Fibroblast of the aortic adventitia (primary cell): ENCODE data around the gene INSM1. TPM values are rescaled to one million over a fixed set of nuclear protein-coding genes. Genes with fewer than 3 reads are reported as not detected.

Experiments used
- DNase-seq: peaks from one replicate; pipeline ENCODE4 v3.0.0-alpha.2; 2010; ENCODE audit warnings: low read depth
- H3K4me3 ChIP-seq: 2 replicates; pipeline ENCODE4 v1.5.1; 2011; ENCODE audit warnings: low read depth, mild to moderate bottlenecking, control low read depth, low read length, moderate library complexity
- total RNA-seq: library from RNA; depleted of rRNA; stranded (reverse); fragments of >200 nt; gene quantifications from 2 replicates; pipeline ENCODE4 v1.2.3, GENCODE V29; 2012; ENCODE audit warnings: low replicate concordance
- TF ChIP-seq, protein P1 (sequence below): IDR thresholded peaks from 2 replicates; pipeline ENCODE4 v1.5.1; 2011; ENCODE audit warnings: mild to moderate bottlenecking, low read length, control low read depth, inconsistent platforms; ENCODE audit not compliant: insufficient read depth

The INSM1 gene
- total RNA-seq, 1 donor, result not detected

GRCh38 chr20:20371681-20372080 lies 3.8 kb downstream of the INSM1 start:
- TF ChIP-seq, protein P1, sequence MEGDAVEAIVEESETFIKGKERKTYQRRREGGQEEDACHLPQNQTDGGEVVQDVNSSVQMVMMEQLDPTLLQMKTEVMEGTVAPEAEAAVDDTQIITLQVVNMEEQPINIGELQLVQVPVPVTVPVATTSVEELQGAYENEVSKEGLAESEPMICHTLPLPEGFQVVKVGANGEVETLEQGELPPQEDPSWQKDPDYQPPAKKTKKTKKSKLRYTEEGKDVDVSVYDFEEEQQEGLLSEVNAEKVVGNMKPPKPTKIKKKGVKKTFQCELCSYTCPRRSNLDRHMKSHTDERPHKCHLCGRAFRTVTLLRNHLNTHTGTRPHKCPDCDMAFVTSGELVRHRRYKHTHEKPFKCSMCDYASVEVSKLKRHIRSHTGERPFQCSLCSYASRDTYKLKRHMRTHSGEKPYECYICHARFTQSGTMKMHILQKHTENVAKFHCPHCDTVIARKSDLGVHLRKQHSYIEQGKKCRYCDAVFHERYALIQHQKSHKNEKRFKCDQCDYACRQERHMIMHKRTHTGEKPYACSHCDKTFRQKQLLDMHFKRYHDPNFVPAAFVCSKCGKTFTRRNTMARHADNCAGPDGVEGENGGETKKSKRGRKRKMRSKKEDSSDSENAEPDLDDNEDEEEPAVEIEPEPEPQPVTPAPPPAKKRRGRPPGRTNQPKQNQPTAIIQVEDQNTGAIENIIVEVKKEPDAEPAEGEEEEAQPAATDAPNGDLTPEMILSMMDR, result no peak
- no peak for DNase-seq
- H3K4me3 ChIP-seq, result no peak overlapping the region

DNA sequence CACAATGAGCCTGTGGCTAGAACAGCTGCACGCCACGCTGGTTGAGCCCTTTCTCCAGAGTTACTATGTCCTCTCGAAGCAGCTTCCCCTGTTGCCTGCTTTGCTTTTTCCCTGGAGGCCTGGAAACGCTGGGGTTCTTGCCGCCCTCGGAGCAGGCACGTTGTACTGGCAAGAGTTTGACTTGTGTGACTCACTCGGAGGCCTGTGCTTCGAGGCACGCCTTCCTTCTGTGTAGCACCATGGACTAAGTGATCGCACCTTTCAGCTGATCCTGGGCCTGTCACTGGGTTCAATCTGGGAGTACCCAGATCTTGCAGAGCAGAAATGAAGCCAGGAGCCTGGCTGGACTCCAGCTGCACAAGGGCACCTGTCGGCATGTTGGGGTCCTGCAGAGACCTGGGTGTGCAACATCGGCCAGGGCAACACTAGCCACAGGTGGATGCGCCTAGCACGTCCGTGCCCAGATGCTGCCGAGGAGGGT lies 5.2 kb downstream of the INSM1 start:
- H3K4me3 ChIP-seq, result no peak overlapping the region
- DNase-seq, result peak; percentile 40
- TF ChIP-seq, protein P1, result no peak

- TF ChIP-seq, protein P1, result no peak
- DNase-seq, result no peak
- no peak overlapping the region for H3K4me3 ChIP-seq
These were observed 8.0 kb downstream of the INSM1 start for GRCh38 chr20:20375862-20376261.

GRCh38 chr20:20386192-20386591 lies 18.3 kb downstream of the INSM1 start:
- no peak overlapping the region for H3K4me3 ChIP-seq
- DNase-seq, result no peak
- TF ChIP-seq, protein P1, result no peak

GRCh38 chr20:20390393-20390792 lies 22.5 kb downstream of the INSM1 start:
- TF ChIP-seq, protein P1, result no peak
- no peak for DNase-seq
- H3K4me3 ChIP-seq, result no peak overlapping the region

GRCh38 chr20:20391115-20391514 lies 23.2 kb downstream of the INSM1 start:
- TF ChIP-seq, protein P1, result no peak
- no peak for DNase-seq
- no peak overlapping the region for H3K4me3 ChIP-seq

GRCh38 chr20:20391766-20392165 lies 23.9 kb downstream of the INSM1 start:
- TF ChIP-seq, protein P1, result no peak
- no peak for DNase-seq
- H3K4me3 ChIP-seq, result no peak overlapping the region
